ENCODE results near the gene KCNJ6. TPM values are rescaled to one million over a fixed set of nuclear protein-coding genes. Genes with fewer than 3 reads are reported as not detected.

Gene KCNJ6
- total and polyA plus RNA-seq, 2 experiments from 2014 or later, result 0.07 to 0.46 TPM

GRCh38 chr21:37837381-37837780 is 78.9 kb downstream of the KCNJ6 start:
- Histone ChIP-seq H3K27me3 (peaks cover 4% of the 10 kb centered on the region), H3K9me3 (ENCODE audit: low read depth) (no peaks in the 10 kb centered on the region), H3K27ac (no peak overlapping the region), H3K79me2 (no peaks in the 10 kb centered on the region), H4K20me1 (ENCODE audit: insufficient read depth, poor library complexity, severe bottlenecking) (no peaks in the 10 kb centered on the region), H2AFZ (no peak overlapping the region), H3K9me2 (replicated peaks; ENCODE audit: insufficient read depth) (no peaks in the 10 kb centered on the region), H3K36me3 (replicated peaks; ENCODE audit: insufficient read depth, low read depth) (no peaks in the 10 kb centered on the region), H3K4me1 (ENCODE audit: insufficient read depth) (no peaks in the 10 kb centered on the region), H3K4me2 (no peak overlapping the region), H3K4me3 (no peak overlapping the region)
- WGBS (ENCODE audit: low lambda C conversion rate, missing lambda C conversion rate), result 93% methylated on average over 3 of the region's 3 CpGs
- DNase-seq (ENCODE audit: low spot score), result no peak
- TF ChIP-seq CTCF (IDR thresholded peaks at IDR 0.05; ENCODE audit: poor library complexity) (no peak), EZH2 (IDR thresholded peaks at IDR 0.05; ENCODE audit: borderline replicate concordance) (no peak)

GRCh38 chr21:37835481-37835880 is 80.8 kb downstream of the KCNJ6 start:
- peaks cover 4% of the 10 kb centered on the region for H3K27me3 ChIP-seq
- H3K4me3 ChIP-seq, result no peak overlapping the region
- H2AFZ ChIP-seq, result no peak overlapping the region
- no peak for TF ChIP-seq CTCF (IDR thresholded peaks at IDR 0.05; ENCODE audit: poor library complexity)
- TF ChIP-seq EZH2 (IDR thresholded peaks at IDR 0.05; ENCODE audit: borderline replicate concordance), result no peak
- no peak for TF ChIP-seq EZH2phosphoT487 (IDR thresholded peaks at IDR 0.05; ENCODE audit: low read depth, severe bottlenecking, unreplicated experiment)
- 80% methylated on average over 3 of the region's 3 CpGs for WGBS (ENCODE audit: low lambda C conversion rate, missing lambda C conversion rate)
- no peaks in the 10 kb centered on the region for H3K36me3 ChIP-seq (replicated peaks; ENCODE audit: insufficient read depth, low read depth)
- H3K27ac ChIP-seq, result no peak overlapping the region
- H3K4me2 ChIP-seq, result no peak overlapping the region
- DNase-seq (ENCODE audit: low spot score), result no peak
- no peaks in the 10 kb centered on the region for H3K9me2 ChIP-seq (replicated peaks; ENCODE audit: insufficient read depth)
- no peaks in the 10 kb centered on the region for H3K9me3 ChIP-seq (ENCODE audit: low read depth)
- no peaks in the 10 kb centered on the region for H3K79me2 ChIP-seq
- no peaks in the 10 kb centered on the region for H3K4me1 ChIP-seq (ENCODE audit: insufficient read depth)
- no peaks in the 10 kb centered on the region for H4K20me1 ChIP-seq (ENCODE audit: insufficient read depth, poor library complexity, severe bottlenecking)

- no peak overlapping the region for H3K4me3 ChIP-seq
- H3K79me2 ChIP-seq, result no peaks in the 10 kb centered on the region
- 86% methylated on average over 6 of the region's 6 CpGs for WGBS (ENCODE audit: low lambda C conversion rate, missing lambda C conversion rate)
- no peaks in the 10 kb centered on the region for H4K20me1 ChIP-seq (ENCODE audit: insufficient read depth, poor library complexity, severe bottlenecking)
- H3K4me1 ChIP-seq (ENCODE audit: insufficient read depth), result peaks cover 7% of the 10 kb centered on the region
- no peaks in the 10 kb centered on the region for H3K9me3 ChIP-seq (ENCODE audit: low read depth)
- no peak overlapping the region for H3K27ac ChIP-seq
- H3K9me2 ChIP-seq (replicated peaks; ENCODE audit: insufficient read depth), result no peaks in the 10 kb centered on the region
- DNase-seq (ENCODE audit: low spot score), result no peak
- H2AFZ ChIP-seq, result no peak overlapping the region
- no peak overlapping the region for H3K4me2 ChIP-seq
- H3K27me3 ChIP-seq, result peaks cover 4% of the 10 kb centered on the region
- TF ChIP-seq CTCF (IDR thresholded peaks at IDR 0.05; ENCODE audit: poor library complexity) (no peak), EZH2 (IDR thresholded peaks at IDR 0.05; ENCODE audit: borderline replicate concordance) (no peak), EZH2phosphoT487 (IDR thresholded peaks at IDR 0.05; ENCODE audit: low read depth, severe bottlenecking, unreplicated experiment) (no peak)
- H3K36me3 ChIP-seq (replicated peaks; ENCODE audit: insufficient read depth, low read depth), result no peaks in the 10 kb centered on the region
These were observed 83.0 kb downstream of the KCNJ6 start for GRCh38 chr21:37833301-37833700.

GRCh38 chr21:37829447-37829846 is 86.8 kb downstream of the KCNJ6 start:
- Histone ChIP-seq H3K9me3 (ENCODE audit: low read depth) (no peaks in the 10 kb centered on the region), H3K9me2 (replicated peaks; ENCODE audit: insufficient read depth) (no peaks in the 10 kb centered on the region), H3K4me3 (no peak overlapping the region), H3K36me3 (replicated peaks; ENCODE audit: insufficient read depth, low read depth) (no peaks in the 10 kb centered on the region), H3K4me1 (ENCODE audit: insufficient read depth) (peaks cover 9% of the 10 kb centered on the region), H3K27ac (peak overlapping the region; percentile 88), H3K79me2 (no peaks in the 10 kb centered on the region), H4K20me1 (ENCODE audit: insufficient read depth, poor library complexity, severe bottlenecking) (no peaks in the 10 kb centered on the region), H2AFZ (no peak overlapping the region), H3K4me2 (no peak overlapping the region), H3K27me3 (peaks cover 2% of the 10 kb centered on the region)
- DNase-seq (ENCODE audit: low spot score), result peak; percentile 58
- 82% methylated on average over 4 of the region's 4 CpGs for WGBS (ENCODE audit: low lambda C conversion rate, missing lambda C conversion rate)
- TF ChIP-seq EZH2phosphoT487 (IDR thresholded peaks at IDR 0.05; ENCODE audit: low read depth, severe bottlenecking, unreplicated experiment), result no peak
- no peak for TF ChIP-seq CTCF (IDR thresholded peaks at IDR 0.05; ENCODE audit: poor library complexity)
- TF ChIP-seq EZH2 (IDR thresholded peaks at IDR 0.05; ENCODE audit: borderline replicate concordance), result no peak

Measured in hepatocyte (in vitro differentiated cells).